CD4-positive, alpha-beta T cell (primary cell): Measurements from ENCODE around the gene BTBD17. TPM values are rescaled to one million over a fixed set of nuclear protein-coding genes. Genes with fewer than 3 reads are reported as not detected.

Source experiments
- ATAC-seq: fragments of 200-7000 bp; cut with Tn5 transposase; one replicate; pipeline ENCODE4 v1.10.0; 2022; ENCODE audit warnings: mild to moderate bottlenecking; ENCODE audit not compliant: poor library complexity
- CTCF ChIA-PET: fragments of 350-600 bp; sonication (Branson Sonifier 250); formaldehyde crosslinking; loops from one replicate; lab custom pipeline; 2021; ENCODE audit warnings: antibody characterized with exemption, inconsistent platforms; lab: Charles Lee
- POLR2A ChIA-PET: fragments of 350-600 bp; sonication (Branson Sonifier 250); formaldehyde crosslinking; loops from one replicate; lab custom pipeline; 2021; ENCODE audit warnings: antibody characterized with exemption, inconsistent platforms; lab: Charles Lee
- DNase-seq, 14 experiments: peaks; one replicate each; pipeline ENCODE4 v3.0.0-alpha.2; 2013 to 2020; ENCODE audit warnings: mixed read lengths in 2 of 14
- H3K27ac ChIP-seq, 2 donors: one replicate each; pipeline versions ENCODE4 v1.5.1 to v1.7.0; 2013; ENCODE audit warnings: low read length in 2 of 2, low read depth in 1 of 2, mild to moderate bottlenecking in 1 of 2
- H3K27me3 ChIP-seq, 2 experiments: 1 replicate in 1 of 2; 2 replicates in 1 of 2; pipeline versions ENCODE4 v1.6.1 to v1.7.0; 2013; ENCODE audit warnings: low read length in 2 of 2, control low read depth in 1 of 2, mild to moderate bottlenecking in 1 of 2, moderate library complexity in 1 of 2; ENCODE audit not compliant: insufficient read depth in 2 of 2, control insufficient read depth in 1 of 2
- H3K36me3 ChIP-seq: one replicate; pipeline ENCODE4 v1.6.1; 2013; ENCODE audit warnings: low read length, control low read depth; ENCODE audit not compliant: insufficient read depth
- H3K4me1 ChIP-seq: one replicate; pipeline ENCODE4 v1.6.1; 2013; ENCODE audit warnings: low read length, control low read depth; ENCODE audit not compliant: insufficient read depth
- H3K4me3 ChIP-seq: one replicate; pipeline ENCODE4 v1.5.1; 2013; ENCODE audit warnings: mild to moderate bottlenecking, low read length, moderate library complexity
- H3K9me3 ChIP-seq, 2 experiments: 1 replicate in 1 of 2; 2 replicates in 1 of 2; pipeline versions ENCODE4 v1.6.1 to v1.7.0; 2013; ENCODE audit warnings: low read length in 2 of 2, mild to moderate bottlenecking in 2 of 2, control low read depth in 1 of 2, moderate library complexity in 1 of 2; ENCODE audit not compliant: control insufficient read depth in 1 of 2, insufficient read depth in 1 of 2
- H3K27ac Mint-ChIP-seq: one replicate; pipeline ENCODE4 v1.8.0; 2020; ENCODE audit warnings: mixed read lengths
- H3K27me3 Mint-ChIP-seq: one replicate; pipeline ENCODE4 v1.8.0; 2021; ENCODE audit warnings: mixed read lengths
- H3K36me3 Mint-ChIP-seq: one replicate; pipeline ENCODE4 v1.8.0; 2021; ENCODE audit warnings: low read depth, mixed read lengths
- H3K4me1 Mint-ChIP-seq: one replicate; pipeline ENCODE4 v1.8.0; 2021; ENCODE audit warnings: low read depth, mixed read lengths
- H3K4me3 Mint-ChIP-seq: one replicate; pipeline ENCODE4 v1.8.0; 2020; ENCODE audit warnings: mild to moderate bottlenecking, mixed read lengths
- H3K9me3 Mint-ChIP-seq: one replicate; pipeline ENCODE4 v1.8.0; 2020; ENCODE audit warnings: mixed read lengths
- intact Hi-C, 2 experiments: fragments of 100-400 bp; cut with DNase I in 1 of 2; cut with micrococcal nuclease in 1 of 2; formaldehyde crosslinking; loops; one replicate each; pipeline versions ENCODE4 v1.15.1 to v1.9.0; 2023 to 2025; cut with DNase I, micrococcal nuclease
- total RNA-seq, 174 experiments: library from RNA in 2 of 174; stranded (reverse) in 2 of 174; gene quantifications; one replicate each; pipeline ENCODE4 v1.2.3 and lab custom pipeline; 2021 to 2026
- TF ChIP-seq, protein P1 (sequence below): fragments of 200-600 bp; IDR thresholded peaks from one replicate; pipeline ENCODE4 v1.8.0; 2022; ENCODE audit warnings: antibody characterized with exemption, mild to moderate bottlenecking

The BTBD17 gene
- total RNA-seq, 2 experiments from 2014 or later, result not detected

- H3K27me3 Mint-ChIP-seq, result peaks cover 65% of the 10 kb centered on the region
- intact Hi-C loops, result loop anchor here (5.0 kb wide), 1 partner anchor 52 kb away; no protein-coding TSS in a partner anchor
- CTCF ChIA-PET, result no interaction called here
Observed at GRCh38 chr17:74354123-74354522, 7.5 kb downstream of the BTBD17 start.

DNA sequence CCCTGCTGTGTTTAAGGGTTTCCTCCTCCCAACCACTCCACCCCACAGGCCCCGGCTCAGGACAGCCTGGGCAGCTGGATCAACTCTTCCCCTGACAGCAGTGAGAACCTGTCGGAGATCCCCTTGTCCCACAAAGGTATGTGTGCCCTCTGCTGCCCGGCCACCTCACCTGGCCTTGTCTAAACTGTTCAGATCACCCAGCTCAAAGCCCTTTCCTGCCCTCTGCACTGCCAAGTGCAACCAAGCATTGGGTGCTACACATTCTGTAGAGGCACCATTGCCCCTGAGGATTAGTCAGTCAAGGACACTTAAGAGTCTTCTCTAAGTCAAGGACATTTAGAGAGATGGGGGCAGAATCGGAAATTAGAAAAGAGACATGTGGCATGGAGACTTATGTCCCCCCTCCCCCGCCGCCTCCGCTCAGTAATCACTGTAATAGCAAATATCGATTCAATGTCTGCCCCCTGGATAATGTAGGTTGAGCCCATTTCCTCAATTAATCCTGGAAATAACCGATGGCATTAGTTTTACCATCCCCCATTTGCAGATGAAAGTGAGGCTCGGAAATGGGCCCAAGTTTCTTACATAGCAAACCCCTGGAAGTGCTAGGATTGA, 8.1 kb downstream of the BTBD17 start:
- Histone ChIP-seq H3K9me3 (peaks cover 0 to 6% of the 10 kb centered on the region in 2 experiments), H3K27me3 (peaks cover 49 to 70% of the 10 kb centered on the region in 2 experiments), H3K27ac (no peak overlapping the region), H3K4me3 (no peak overlapping the region), H3K4me1 (peaks cover 26% of the 10 kb centered on the region), H3K36me3 (no peaks in the 10 kb centered on the region)
- ATAC-seq (no peak), DNase-seq (no peak)
- Mint-ChIP-seq H3K27ac (no peak overlapping the region), H3K9me3 (no peaks in the 10 kb centered on the region), H3K36me3 (no peaks in the 10 kb centered on the region), H3K27me3 (peaks cover 64% of the 10 kb centered on the region), H3K4me3 (no peak overlapping the region), H3K4me1 (peaks cover 4% of the 10 kb centered on the region)
- CTCF ChIA-PET, result interaction anchor here (1.8 kb wide), 1 partner anchor 15 kb away, joined by 8 read pairs; no protein-coding TSS in a partner anchor
- intact Hi-C loops, result loop anchor here (5.0 kb wide), 1 partner anchor 51 kb away; no protein-coding TSS in a partner anchor
- POLR2A ChIA-PET, result no interaction called here
- TF ChIP-seq, protein P1, sequence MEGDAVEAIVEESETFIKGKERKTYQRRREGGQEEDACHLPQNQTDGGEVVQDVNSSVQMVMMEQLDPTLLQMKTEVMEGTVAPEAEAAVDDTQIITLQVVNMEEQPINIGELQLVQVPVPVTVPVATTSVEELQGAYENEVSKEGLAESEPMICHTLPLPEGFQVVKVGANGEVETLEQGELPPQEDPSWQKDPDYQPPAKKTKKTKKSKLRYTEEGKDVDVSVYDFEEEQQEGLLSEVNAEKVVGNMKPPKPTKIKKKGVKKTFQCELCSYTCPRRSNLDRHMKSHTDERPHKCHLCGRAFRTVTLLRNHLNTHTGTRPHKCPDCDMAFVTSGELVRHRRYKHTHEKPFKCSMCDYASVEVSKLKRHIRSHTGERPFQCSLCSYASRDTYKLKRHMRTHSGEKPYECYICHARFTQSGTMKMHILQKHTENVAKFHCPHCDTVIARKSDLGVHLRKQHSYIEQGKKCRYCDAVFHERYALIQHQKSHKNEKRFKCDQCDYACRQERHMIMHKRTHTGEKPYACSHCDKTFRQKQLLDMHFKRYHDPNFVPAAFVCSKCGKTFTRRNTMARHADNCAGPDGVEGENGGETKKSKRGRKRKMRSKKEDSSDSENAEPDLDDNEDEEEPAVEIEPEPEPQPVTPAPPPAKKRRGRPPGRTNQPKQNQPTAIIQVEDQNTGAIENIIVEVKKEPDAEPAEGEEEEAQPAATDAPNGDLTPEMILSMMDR, result no peak

More at GRCh38 chr17:74354123-74354522, 7.5 kb downstream of the BTBD17 start:
- Histone ChIP-seq H3K36me3 (no peaks in the 10 kb centered on the region), H3K27me3 (peaks cover 54 to 75% of the 10 kb centered on the region in 2 experiments), H3K27ac (no peak overlapping the region), H3K9me3 (peaks cover 0 to 6% of the 10 kb centered on the region in 2 experiments), H3K4me3 (no peak overlapping the region), H3K4me1 (peaks cover 26% of the 10 kb centered on the region)
- no peaks in the 10 kb centered on the region for H3K9me3 Mint-ChIP-seq
- peaks cover 4% of the 10 kb centered on the region for H3K4me1 Mint-ChIP-seq
- no peaks in the 10 kb centered on the region for H3K36me3 Mint-ChIP-seq
- ATAC-seq (peak; percentile 71), DNase-seq (peak in 11 of 14 experiments; percentile 30 to 70 (median 40))
- no peak overlapping the region for H3K4me3 Mint-ChIP-seq
- POLR2A ChIA-PET, result no interaction called here
- no peak overlapping the region for H3K27ac Mint-ChIP-seq
- TF ChIP-seq, protein P1, result peak; percentile 30

GRCh38 chr17:74351552-74352210, 10.0 kb downstream of the BTBD17 start:
- Histone ChIP-seq H3K36me3 (no peaks in the 10 kb centered on the region), H3K4me1 (peaks cover 20% of the 10 kb centered on the region), H3K27me3 (peaks cover 39 to 54% of the 10 kb centered on the region in 2 experiments), H3K4me3 (no peak overlapping the region), H3K9me3 (peaks cover 0 to 6% of the 10 kb centered on the region in 2 experiments), H3K27ac (no peak overlapping the region)
- ChIA-PET POLR2A (no interaction called here), CTCF (interaction anchor here (1.8 kb wide), 1 partner anchor 17 kb away, joined by 8 read pairs; no protein-coding TSS in a partner anchor)
- H3K27ac Mint-ChIP-seq, result no peak overlapping the region
- no peaks in the 10 kb centered on the region for H3K4me1 Mint-ChIP-seq
- intact Hi-C loops, result loop anchor here (5.0 kb wide), 1 partner anchor 49 kb away; no protein-coding TSS in a partner anchor
- peak; percentile 24 for ATAC-seq
- no peaks in the 10 kb centered on the region for H3K9me3 Mint-ChIP-seq
- H3K36me3 Mint-ChIP-seq, result no peaks in the 10 kb centered on the region
- peaks cover 60% of the 10 kb centered on the region for H3K27me3 Mint-ChIP-seq
- DNase-seq, result peak in 1 of 14 experiments; percentile 28
- TF ChIP-seq, protein P1, result no peak
- no peak overlapping the region for H3K4me3 Mint-ChIP-seq
